Jurkat, Clone E6-1 (cell line): Measurements from ENCODE around the gene HBZ. TPM values are rescaled to one million over a fixed set of nuclear protein-coding genes. Genes with fewer than 3 reads are reported as not detected.
"Not testable (repeated sequence)": the region's sequence is repeated elsewhere in the genome, so short reads cannot be mapped to it uniquely, and the experiment has no call there.

Source experiments
- DNase-seq: peaks from one replicate; pipeline ENCODE4 v3.0.0-alpha.2; 2011; ENCODE audit warnings: low read depth, low spot score
- H3K4me3 ChIP-seq: 2 replicates; pipeline ENCODE4 v1.5.1; 2011; ENCODE audit warnings: mild to moderate bottlenecking, low read length, control low read depth, moderate library complexity
- polyA plus RNA-seq: library from polyadenylated mRNA; unstranded; fragments of >200 nt; gene quantifications from one replicate; pipeline ENCODE4 v1.2.1, GENCODE V29; 2012; ENCODE audit warnings: missing spikeins; ENCODE audit not compliant: insufficient read length, insufficient read depth

The HBZ gene
- polyA plus RNA-seq: not detected

- DNase-seq: no peak
These were observed at the start of gene HBZ for GRCh38 chr16:152141-153128. HBZ (plus strand) TSS chr16:152644; CDS start chr16:152910, 266 bp downstream.

GRCh38 chr16:104355-104754 is 48.1 kb upstream of the HBZ start:
- no peak for DNase-seq
- H3K4me3 ChIP-seq: no peak overlapping the region

More at GRCh38 chr16:152141-153128, at the start of gene HBZ:
- no peak within 1 kb of the TSS for H3K4me3 ChIP-seq

- no peak for DNase-seq
- H3K4me3 ChIP-seq: no peak overlapping the region
These were observed 47.5 kb upstream of the HBZ start for GRCh38 chr16:104928-105327.

- no peak for DNase-seq
- H3K4me3 ChIP-seq: no peak overlapping the region
These were observed 46.9 kb upstream of the HBZ start for GRCh38 chr16:105521-105920.

- H3K4me3 ChIP-seq: no peak overlapping the region
- DNase-seq: peak; percentile 71
These were observed 45.7 kb upstream of the HBZ start for GRCh38 chr16:106623-107324.

- DNase-seq: no peak
- H3K4me3 ChIP-seq: no peak overlapping the region
These were observed 40.1 kb upstream of the HBZ start for GRCh38 chr16:112153-112840.

- DNase-seq: no peak
These were observed 38.1 kb upstream of the HBZ start for GRCh38 chr16:114327-114726.

GRCh38 chr16:116015-116414 is 36.4 kb upstream of the HBZ start:
- H3K4me3 ChIP-seq: no peak overlapping the region
- DNase-seq: no peak

More at GRCh38 chr16:114327-114726, 38.1 kb upstream of the HBZ start:
- H3K4me3 ChIP-seq: no peak overlapping the region

GRCh38 chr16:117379-118365 is 34.8 kb upstream of the HBZ start:
- peak; percentile 65 for DNase-seq
- H3K4me3 ChIP-seq: no peak overlapping the region

- DNase-seq: no peak
- H3K4me3 ChIP-seq: no peak overlapping the region
These were observed 33.6 kb upstream of the HBZ start for GRCh38 chr16:118857-119256.

GRCh38 chr16:119295-119694 is 33.1 kb upstream of the HBZ start:
- no peak for DNase-seq
- no peak overlapping the region for H3K4me3 ChIP-seq

- no peak for DNase-seq
- H3K4me3 ChIP-seq: no peak overlapping the region
These were observed 32.5 kb upstream of the HBZ start for GRCh38 chr16:119835-120491.

GRCh38 chr16:120756-121155 is 31.7 kb upstream of the HBZ start:
- no peak overlapping the region for H3K4me3 ChIP-seq
- no peak for DNase-seq

- H3K4me3 ChIP-seq: no peak overlapping the region
These were observed 30.1 kb upstream of the HBZ start for GRCh38 chr16:122361-122760.

GRCh38 chr16:123558-124350 is 28.7 kb upstream of the HBZ start:
- DNase-seq, H3K4me3 ChIP-seq: not testable (repeated sequence)

More at GRCh38 chr16:122361-122760, 30.1 kb upstream of the HBZ start:
- no peak for DNase-seq

GRCh38 chr16:125011-125410 is 27.4 kb upstream of the HBZ start:
- no peak overlapping the region for H3K4me3 ChIP-seq
- DNase-seq: no peak

GRCh38 chr16:129075-129474 is 23.4 kb upstream of the HBZ start:
- H3K4me3 ChIP-seq: no peak overlapping the region
- DNase-seq: peak; percentile 53
